HCT116 (cell line): ENCODE data around the gene TNFRSF1A. TPM values are rescaled to one million over a fixed set of nuclear protein-coding genes. Genes with fewer than 3 reads are reported as not detected.

Experiments
- ATAC-seq: fragments of 200-7000 bp; cut with Tn5 transposase; 2 replicates; pipeline ENCODE4 v1.9.1; 2020; ENCODE audit warnings: mild to moderate bottlenecking, moderate library complexity
- BruUV-seq: library from RNA; stranded (reverse); fragments of 400-500 nt; replicated peaks from 2 replicates; lab custom pipeline; 2021; lab: Mats Ljungman, UMichigan
- CTCF ChIA-PET: fragments of 300-600 bp; sonication (Branson Sonifier 250); formaldehyde crosslinking; loops from one replicate; lab custom pipeline; 2021; ENCODE audit warnings: antibody characterized with exemption; lab: Charles Lee
- POLR2A ChIA-PET: fragments of 300-600, 350-600 bp; sonication (Branson Sonifier 250); formaldehyde crosslinking; loops from one replicate; lab custom pipeline; 2021; ENCODE audit warnings: antibody characterized with exemption; lab: Charles Lee
- RAD21 ChIA-PET, 2 experiments: fragments of 300-600 bp; sonication (Branson Sonifier 250); formaldehyde crosslinking; loops; one replicate each; lab custom pipeline; 2023; ENCODE audit warnings: low total read pairs in 2 of 2; ENCODE audit not compliant: uncharacterized antibody in 2 of 2, unreplicated experiment in 2 of 2, low non-redundant PET in 1 of 2; lab: Charles Lee
- DNase-seq: peaks from one replicate; pipeline ENCODE4 v3.0.0-alpha.2; 2010; ENCODE audit warnings: low read depth, low spot score
- H2AFZ ChIP-seq: fragments of 200-600 bp; shearing (Covaris generic), sonication (generic); 2 replicates; pipeline ENCODE4 v1.6.1; 2017; ENCODE audit warnings: low read depth, mixed run types, mixed read lengths, antibody characterized with exemption, low read length; ENCODE audit not compliant: poor library complexity, severe bottlenecking
- H3K27ac ChIP-seq: 2 replicates; pipeline ENCODE4 v1.5.1; 2012; ENCODE audit warnings: low read depth, low read length
- H3K27me3 ChIP-seq: fragments of 200-600 bp; sonication (generic); 2 replicates; pipeline ENCODE4 v1.6.1; 2016; ENCODE audit warnings: mixed run types, low read length, mixed read lengths; ENCODE audit not compliant: insufficient read depth
- H3K36me3 ChIP-seq, 2 experiments: fragments of 200-500 bp in 1 of 2; fragments of 200-600 bp in 1 of 2; sonication (Bioruptor generic) in 1 of 2; sonication (generic) in 1 of 2; 2 replicates each; pipeline versions ENCODE4 v1.5.1 to v1.6.1; 2014 to 2016; ENCODE audit warnings: low read length in 2 of 2, inconsistent platforms in 1 of 2, mixed read lengths in 1 of 2, mixed run types in 1 of 2; ENCODE audit not compliant: insufficient read depth in 2 of 2, control insufficient read depth in 1 of 2
- H3K4me1 ChIP-seq, 2 experiments: fragments of 200-600 bp in 1 of 2; sonication (generic) in 1 of 2; 2 replicates each; pipeline versions ENCODE4 v1.5.1 to v1.6.1; 2012 to 2017; ENCODE audit warnings: low read length in 2 of 2, inconsistent platforms in 1 of 2, mild to moderate bottlenecking in 1 of 2, mixed read lengths in 1 of 2, mixed run types in 1 of 2, moderate library complexity in 1 of 2; ENCODE audit not compliant: insufficient read depth in 2 of 2, control insufficient read depth in 1 of 2
- H3K4me2 ChIP-seq: fragments of 200-600 bp; sonication (generic); 2 replicates; pipeline ENCODE4 v1.6.1; 2017; ENCODE audit warnings: mixed run types, low read length, mixed read lengths
- H3K4me3 ChIP-seq, 2 experiments: fragments of 200-600 bp in 1 of 2; sonication (generic) in 1 of 2; replicated peaks in 1 of 2; 2 replicates each; pipeline ENCODE4 v1.5.1; 2011 to 2016; ENCODE audit warnings: low read length in 2 of 2, control low read depth in 1 of 2, low read depth in 1 of 2, mild to moderate bottlenecking in 1 of 2, mixed read lengths in 1 of 2, mixed run types in 1 of 2
- H3K79me2 ChIP-seq: fragments of 200-600 bp; sonication (generic); 2 replicates; pipeline ENCODE4 v1.6.1; 2017; ENCODE audit warnings: mild to moderate bottlenecking, mixed run types, low read length, moderate library complexity, mixed read lengths; ENCODE audit not compliant: insufficient read depth
- H3K9ac ChIP-seq: fragments of 200-600 bp; sonication (generic); 2 replicates; pipeline ENCODE4 v1.6.1; 2016; ENCODE audit warnings: low read length, mixed read lengths
- H3K9me2 ChIP-seq: fragments of 200-600 bp; sonication (generic), shearing (Covaris generic); 2 replicates; pipeline ENCODE4 v1.6.1; 2017; ENCODE audit warnings: mixed run types, mild to moderate bottlenecking, moderate library complexity; ENCODE audit not compliant: insufficient read depth
- H3K9me3 ChIP-seq, 2 experiments: fragments of 200-500 bp in 1 of 2; fragments of 200-600 bp in 1 of 2; sonication (Bioruptor generic) in 1 of 2; sonication (generic) in 1 of 2; 2 replicates each; pipeline ENCODE4 v1.6.1; 2014 to 2017; ENCODE audit warnings: low read length in 2 of 2, mixed read lengths in 2 of 2, inconsistent platforms in 1 of 2, low read depth in 1 of 2, mild to moderate bottlenecking in 1 of 2, mixed run types in 1 of 2, moderate library complexity in 1 of 2; ENCODE audit not compliant: control insufficient read depth in 1 of 2, insufficient read depth in 1 of 2
- H4K20me1 ChIP-seq: fragments of 200-600 bp; sonication (generic), shearing (Covaris generic); 2 replicates; pipeline ENCODE4 v1.6.1; 2017; ENCODE audit warnings: mixed run types, mild to moderate bottlenecking, moderate library complexity; ENCODE audit not compliant: insufficient read depth
- ATF3 ChIP-seq: IDR thresholded peaks from 2 replicates; pipeline ENCODE4 v1.6.1; 2012
- CBX3 ChIP-seq: IDR thresholded peaks from 2 replicates; pipeline ENCODE4 v1.6.1; 2012; ENCODE audit warnings: low read depth
- CEBPB ChIP-seq: IDR thresholded peaks from 2 replicates; pipeline ENCODE4 v1.6.1; 2012; ENCODE audit warnings: low read depth
- EGR1 ChIP-seq: IDR thresholded peaks from 2 replicates; pipeline ENCODE4 v1.6.1; 2012; ENCODE audit warnings: low read depth
- EZH2 ChIP-seq: fragments of 200-600 bp; sonication (generic); IDR thresholded peaks from 2 replicates; pipeline ENCODE4 v1.6.1; 2017; ENCODE audit warnings: antibody characterized with exemption, mixed run types
- FOSL1 ChIP-seq: IDR thresholded peaks from 2 replicates; pipeline ENCODE4 v1.6.1; 2012; ENCODE audit warnings: low read depth
- JUND ChIP-seq: IDR thresholded peaks from 2 replicates; pipeline ENCODE4 v1.6.1; 2012
- MAX ChIP-seq: IDR thresholded peaks from 2 replicates; pipeline ENCODE4 v1.6.1; 2012
- POLR2A ChIP-seq: IDR thresholded peaks from 2 replicates; pipeline ENCODE4 v1.7.0; 2011; ENCODE audit warnings: borderline replicate concordance; ENCODE audit not compliant: insufficient read depth, insufficient read length; ENCODE audit errors: extremely low read depth
- POLR2AphosphoS5 ChIP-seq: IDR thresholded peaks from 2 replicates; pipeline ENCODE4 v1.6.1; 2011; ENCODE audit warnings: mild to moderate bottlenecking, low read depth, low read length, moderate library complexity
- RAD21 ChIP-seq: IDR thresholded peaks from 2 replicates; pipeline ENCODE4 v1.6.1; 2012; ENCODE audit warnings: low read depth, mild to moderate bottlenecking
- REST ChIP-seq: IDR thresholded peaks from 2 replicates; pipeline ENCODE4 v1.6.1; 2012; ENCODE audit warnings: low read depth
- SIN3A ChIP-seq: IDR thresholded peaks from 2 replicates; pipeline ENCODE4 v1.6.1; 2012; ENCODE audit warnings: low read depth
- SP1 ChIP-seq: IDR thresholded peaks from 2 replicates; pipeline ENCODE4 v1.6.1; 2012; ENCODE audit warnings: low read depth
- SRF ChIP-seq: IDR thresholded peaks from 2 replicates; pipeline ENCODE4 v1.6.1; 2012; ENCODE audit warnings: low read depth
- TCF7L2 ChIP-seq: IDR thresholded peaks from 2 replicates; pipeline ENCODE4 v1.7.0; 2011; ENCODE audit warnings: borderline replicate concordance, inconsistent platforms; ENCODE audit not compliant: insufficient read depth, insufficient read length; ENCODE audit errors: extremely low read depth
- YY1 ChIP-seq: IDR thresholded peaks from 2 replicates; pipeline ENCODE4 v1.6.1; 2011; ENCODE audit warnings: low read length, low read depth, moderate library complexity, mild to moderate bottlenecking; ENCODE audit not compliant: insufficient replicate concordance; ENCODE audit errors: extremely low read depth
- ZFX ChIP-seq: fragments of 450-650 bp; IDR thresholded peaks from 2 replicates; pipeline ENCODE4 v1.6.1; 2017
- ZNF274 ChIP-seq: fragments of 200-500 bp; sonication (Bioruptor generic); IDR thresholded peaks from 2 replicates; pipeline ENCODE4 v1.6.1; 2014; ENCODE audit warnings: mild to moderate bottlenecking, low read depth, low read length, inconsistent platforms
- intact Hi-C: fragments of 100-400 bp; cut with micrococcal nuclease; formaldehyde crosslinking; loops from 2 replicates; pipeline ENCODE4 v1.10.0; 2022
- total RNA-seq: library from RNA; stranded (reverse); gene quantifications from one replicate; pipeline ENCODE4 v1.2.1, GENCODE V29; 2021; ENCODE audit not compliant: unreplicated experiment

TNFRSF1A gene
- total RNA-seq, 1 experiment from 2014 or later = 129 TPM

- Histone ChIP-seq H3K9me2 (no peaks in the 10 kb centered on the region), H3K4me2 (no peak overlapping the region), H4K20me1 (no peaks in the 10 kb centered on the region), H3K27me3 (no peaks in the 10 kb centered on the region), H3K79me2 (peaks cover 56% of the 10 kb centered on the region), H3K27ac (0 out of 2 replicates have a peak overlapping the region, but pooled peaks have one; percentile 17), H3K36me3 (peaks cover 21 to 38% of the 10 kb centered on the region in 2 experiments; a peak in 3 of 4 replicates), H3K4me1 (peaks cover 19 to 40% of the 10 kb centered on the region in 2 experiments), H3K4me3 (no peak overlapping the region), H3K9me3 (no peaks in the 10 kb centered on the region), H3K9ac (no peak overlapping the region), H2AFZ (no peak overlapping the region)
- no peak for ATAC-seq
- ChIA-PET POLR2A (no interaction called here), CTCF (no interaction called here), RAD21 (no interaction called here)
- intact Hi-C loops = no loop called here
- DNase-seq = no peak
- no TSS peak for BruUV-seq
- no peak for TF ChIP-seq POLR2A
- no peak for TF ChIP-seq ATF3
- no peak for TF ChIP-seq SRF
- TF ChIP-seq SP1 = no peak
- TF ChIP-seq EGR1 = no peak
- no peak for TF ChIP-seq SIN3A
- no peak for TF ChIP-seq CBX3
- no peak for TF ChIP-seq RAD21
- TF ChIP-seq REST = no peak
- no peak for TF ChIP-seq EZH2
- no peak for TF ChIP-seq FOSL1
- TF ChIP-seq MAX = no peak
- no peak for TF ChIP-seq CEBPB
- TF ChIP-seq ZNF274 = no peak
- TF ChIP-seq ZFX = no peak
- TF ChIP-seq POLR2AphosphoS5 = no peak
- TF ChIP-seq YY1 = no peak
- no peak for TF ChIP-seq JUND
- no peak for TF ChIP-seq TCF7L2
These were observed 44.2 kb upstream of the TNFRSF1A start for GRCh38 chr12:6386038-6386437.
